Gastroesophageal sphincter (tissue), 3 donors: ENCODE data around the gene MBD6.

ENCODE experiments used
- EP300 ChIP-seq: sonication (generic); formaldehyde crosslinking; IDR thresholded peaks from one replicate; pipeline ENCODE4 v1.6.1; 2017; ENCODE audit warnings: antibody characterized with exemption, mild to moderate bottlenecking
- POLR2A ChIP-seq, 2 donors: fragments of 450-650 bp; IDR thresholded peaks; one replicate each; pipeline ENCODE4 v1.6.1; 2017; ENCODE audit warnings: antibody characterized with exemption in 2 of 2, mild to moderate bottlenecking in 2 of 2, moderate library complexity in 1 of 2
- POLR2AphosphoS5 ChIP-seq: sonication (generic); formaldehyde crosslinking; IDR thresholded peaks from one replicate; pipeline ENCODE4 v1.6.1; 2017; ENCODE audit warnings: antibody characterized with exemption
- TF ChIP-seq, protein P1 (sequence below), 4 experiments: fragments of 200-600 bp in 2 of 4; fragments of 450-650 bp in 2 of 4; sonication (generic) in 1 of 4; IDR thresholded peaks; one replicate each; pipeline ENCODE4 v1.5.1; 2017 to 2019; ENCODE audit warnings: antibody characterized with exemption in 4 of 4, mild to moderate bottlenecking in 2 of 4, moderate library complexity in 2 of 4

DNA sequence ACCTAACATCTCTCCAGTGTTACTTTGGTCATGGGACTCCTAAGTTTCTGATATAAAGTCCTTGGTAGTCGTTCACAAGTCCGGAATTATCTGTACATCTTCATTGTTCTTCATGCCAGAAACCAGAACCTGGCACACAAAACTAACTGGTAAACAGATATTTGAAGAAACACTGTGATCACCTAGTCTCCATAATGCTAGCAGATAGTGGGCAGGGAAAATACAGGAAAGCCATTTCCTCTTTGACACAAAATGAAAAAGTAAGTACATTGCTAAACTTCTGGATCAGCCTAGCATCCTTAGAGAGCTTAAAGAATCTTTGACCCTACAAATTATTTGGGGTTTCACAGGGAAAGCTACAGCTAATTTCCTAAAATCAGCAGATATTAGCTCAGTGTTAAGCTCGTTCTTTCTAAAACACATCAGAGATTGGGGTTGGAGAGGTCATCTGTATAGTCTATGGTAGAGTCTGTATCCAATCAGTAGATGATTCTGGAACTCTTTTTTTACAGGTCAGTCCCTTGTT, 7.2 kb upstream of the MBD6 start:
- TF ChIP-seq, protein P1, sequence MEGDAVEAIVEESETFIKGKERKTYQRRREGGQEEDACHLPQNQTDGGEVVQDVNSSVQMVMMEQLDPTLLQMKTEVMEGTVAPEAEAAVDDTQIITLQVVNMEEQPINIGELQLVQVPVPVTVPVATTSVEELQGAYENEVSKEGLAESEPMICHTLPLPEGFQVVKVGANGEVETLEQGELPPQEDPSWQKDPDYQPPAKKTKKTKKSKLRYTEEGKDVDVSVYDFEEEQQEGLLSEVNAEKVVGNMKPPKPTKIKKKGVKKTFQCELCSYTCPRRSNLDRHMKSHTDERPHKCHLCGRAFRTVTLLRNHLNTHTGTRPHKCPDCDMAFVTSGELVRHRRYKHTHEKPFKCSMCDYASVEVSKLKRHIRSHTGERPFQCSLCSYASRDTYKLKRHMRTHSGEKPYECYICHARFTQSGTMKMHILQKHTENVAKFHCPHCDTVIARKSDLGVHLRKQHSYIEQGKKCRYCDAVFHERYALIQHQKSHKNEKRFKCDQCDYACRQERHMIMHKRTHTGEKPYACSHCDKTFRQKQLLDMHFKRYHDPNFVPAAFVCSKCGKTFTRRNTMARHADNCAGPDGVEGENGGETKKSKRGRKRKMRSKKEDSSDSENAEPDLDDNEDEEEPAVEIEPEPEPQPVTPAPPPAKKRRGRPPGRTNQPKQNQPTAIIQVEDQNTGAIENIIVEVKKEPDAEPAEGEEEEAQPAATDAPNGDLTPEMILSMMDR (IDR thresholded peaks at IDR 0.05): no peak
- TF ChIP-seq POLR2A (IDR thresholded peaks at IDR 0.05) (no peak), EP300 (no peak), POLR2AphosphoS5 (no peak)
